ENCODE results near the gene TSPAN32.

DNA sequence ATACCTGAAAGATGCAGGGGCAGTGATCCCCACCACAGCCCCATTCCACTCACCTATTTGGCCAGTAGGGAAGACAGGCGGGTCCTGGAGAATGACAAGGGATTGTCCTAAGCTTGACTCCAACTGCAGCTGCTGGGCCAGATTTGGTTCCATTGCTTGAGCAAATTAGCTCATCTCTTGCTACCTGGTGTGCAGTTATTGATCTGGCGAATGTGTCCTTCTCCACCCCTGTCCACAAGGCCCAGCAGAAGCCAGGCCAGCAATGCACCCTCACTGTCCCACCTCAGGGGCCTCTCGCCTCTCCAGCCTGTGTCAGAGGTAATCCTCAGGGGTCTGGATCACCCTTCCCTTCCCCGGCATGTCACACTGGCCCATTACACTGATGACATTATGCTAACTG, 23.3 kb downstream of the TSPAN32 start:
- TF ChIP-seq, protein P1, sequence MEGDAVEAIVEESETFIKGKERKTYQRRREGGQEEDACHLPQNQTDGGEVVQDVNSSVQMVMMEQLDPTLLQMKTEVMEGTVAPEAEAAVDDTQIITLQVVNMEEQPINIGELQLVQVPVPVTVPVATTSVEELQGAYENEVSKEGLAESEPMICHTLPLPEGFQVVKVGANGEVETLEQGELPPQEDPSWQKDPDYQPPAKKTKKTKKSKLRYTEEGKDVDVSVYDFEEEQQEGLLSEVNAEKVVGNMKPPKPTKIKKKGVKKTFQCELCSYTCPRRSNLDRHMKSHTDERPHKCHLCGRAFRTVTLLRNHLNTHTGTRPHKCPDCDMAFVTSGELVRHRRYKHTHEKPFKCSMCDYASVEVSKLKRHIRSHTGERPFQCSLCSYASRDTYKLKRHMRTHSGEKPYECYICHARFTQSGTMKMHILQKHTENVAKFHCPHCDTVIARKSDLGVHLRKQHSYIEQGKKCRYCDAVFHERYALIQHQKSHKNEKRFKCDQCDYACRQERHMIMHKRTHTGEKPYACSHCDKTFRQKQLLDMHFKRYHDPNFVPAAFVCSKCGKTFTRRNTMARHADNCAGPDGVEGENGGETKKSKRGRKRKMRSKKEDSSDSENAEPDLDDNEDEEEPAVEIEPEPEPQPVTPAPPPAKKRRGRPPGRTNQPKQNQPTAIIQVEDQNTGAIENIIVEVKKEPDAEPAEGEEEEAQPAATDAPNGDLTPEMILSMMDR (IDR thresholded peaks at IDR 0.05), result no peak
- TF ChIP-seq, protein P2, sequence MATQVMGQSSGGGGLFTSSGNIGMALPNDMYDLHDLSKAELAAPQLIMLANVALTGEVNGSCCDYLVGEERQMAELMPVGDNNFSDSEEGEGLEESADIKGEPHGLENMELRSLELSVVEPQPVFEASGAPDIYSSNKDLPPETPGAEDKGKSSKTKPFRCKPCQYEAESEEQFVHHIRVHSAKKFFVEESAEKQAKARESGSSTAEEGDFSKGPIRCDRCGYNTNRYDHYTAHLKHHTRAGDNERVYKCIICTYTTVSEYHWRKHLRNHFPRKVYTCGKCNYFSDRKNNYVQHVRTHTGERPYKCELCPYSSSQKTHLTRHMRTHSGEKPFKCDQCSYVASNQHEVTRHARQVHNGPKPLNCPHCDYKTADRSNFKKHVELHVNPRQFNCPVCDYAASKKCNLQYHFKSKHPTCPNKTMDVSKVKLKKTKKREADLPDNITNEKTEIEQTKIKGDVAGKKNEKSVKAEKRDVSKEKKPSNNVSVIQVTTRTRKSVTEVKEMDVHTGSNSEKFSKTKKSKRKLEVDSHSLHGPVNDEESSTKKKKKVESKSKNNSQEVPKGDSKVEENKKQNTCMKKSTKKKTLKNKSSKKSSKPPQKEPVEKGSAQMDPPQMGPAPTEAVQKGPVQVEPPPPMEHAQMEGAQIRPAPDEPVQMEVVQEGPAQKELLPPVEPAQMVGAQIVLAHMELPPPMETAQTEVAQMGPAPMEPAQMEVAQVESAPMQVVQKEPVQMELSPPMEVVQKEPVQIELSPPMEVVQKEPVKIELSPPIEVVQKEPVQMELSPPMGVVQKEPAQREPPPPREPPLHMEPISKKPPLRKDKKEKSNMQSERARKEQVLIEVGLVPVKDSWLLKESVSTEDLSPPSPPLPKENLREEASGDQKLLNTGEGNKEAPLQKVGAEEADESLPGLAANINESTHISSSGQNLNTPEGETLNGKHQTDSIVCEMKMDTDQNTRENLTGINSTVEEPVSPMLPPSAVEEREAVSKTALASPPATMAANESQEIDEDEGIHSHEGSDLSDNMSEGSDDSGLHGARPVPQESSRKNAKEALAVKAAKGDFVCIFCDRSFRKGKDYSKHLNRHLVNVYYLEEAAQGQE (IDR thresholded peaks at IDR 0.05; ENCODE audit: insufficient read depth in 1 of 2, low read depth in 2 of 2, low read length in 1 of 2), result no peak
- no peak for TF ChIP-seq POLR2AphosphoS5 (IDR thresholded peaks at IDR 0.05; ENCODE audit: low read depth, low read length)
- no peak for TF ChIP-seq TCF7L2 (IDR thresholded peaks at IDR 0.05; ENCODE audit: low read depth, low read length)
